ENCODE results near the gene XCL2.

XCL2 gene

GRCh38 chr1:168498159-168498631 lies 45.6 kb downstream of the XCL2 start:
- TF ChIP-seq CTCF (IDR thresholded peaks at IDR 0.05) (no peak), ZFX (IDR thresholded peaks at IDR 0.05; ENCODE audit: borderline replicate concordance) (no peak)
- no peak overlapping the region for H3K27ac ChIP-seq

- TF ChIP-seq ZFX (IDR thresholded peaks at IDR 0.05; ENCODE audit: borderline replicate concordance) (no peak), CTCF (IDR thresholded peaks at IDR 0.05) (no peak)
- H3K27ac ChIP-seq, result no peak overlapping the region
Measured at GRCh38 chr1:168497376-168497950, 46.3 kb downstream of the XCL2 start.

GRCh38 chr1:168491527-168492164 lies 52.2 kb downstream of the XCL2 start:
- H3K27ac ChIP-seq, result no peak overlapping the region
- no peak for TF ChIP-seq ZFX (IDR thresholded peaks at IDR 0.05; ENCODE audit: borderline replicate concordance)
- TF ChIP-seq CTCF (IDR thresholded peaks at IDR 0.05), result no peak

All from 22Rv1 (cell line).